ENCODE measurements around the gene SMC5.

The SMC5 gene

GRCh38 chr9:70403166-70403565 lies 144.4 kb downstream of the SMC5 start:
- H3K4me3 ChIP-seq (ENCODE audit: control insufficient read depth, low read depth, low read length) = no peak overlapping the region
- DNase-seq (ENCODE audit: low read depth) = no peak
- TF ChIP-seq CTCF (IDR thresholded peaks at IDR 0.05; ENCODE audit: control insufficient read depth, insufficient read depth, low read depth, low read length, missing control alignments) = no peak

- H3K4me3 ChIP-seq (ENCODE audit: control insufficient read depth, low read depth, low read length) = no peak overlapping the region
- no peak for DNase-seq (ENCODE audit: low read depth)
- TF ChIP-seq CTCF (IDR thresholded peaks at IDR 0.05; ENCODE audit: control insufficient read depth, insufficient read depth, low read depth, low read length, missing control alignments) = no peak
Measured at GRCh38 chr9:70403618-70404025, 144.8 kb downstream of the SMC5 start.

GRCh38 chr9:70404261-70404660 lies 145.5 kb downstream of the SMC5 start:
- DNase-seq (ENCODE audit: low read depth) = no peak
- TF ChIP-seq CTCF (IDR thresholded peaks at IDR 0.05; ENCODE audit: control insufficient read depth, insufficient read depth, low read depth, low read length, missing control alignments) = no peak
- H3K4me3 ChIP-seq (ENCODE audit: control insufficient read depth, low read depth, low read length) = no peak overlapping the region

Measured in AG09309 (cell line).